Nephron progenitor cell (in vitro differentiated cells): ENCODE results near the gene TBX10.

ENCODE experiments used
- DNase-seq: peaks from one replicate; pipeline ENCODE4 v3.0.0; 2021
- H3K27ac Mint-ChIP-seq: 2 replicates; pipeline ENCODE4 v1.8.0; 2021; ENCODE audit warnings: mild to moderate bottlenecking, moderate library complexity, mixed read lengths
- H3K27me3 Mint-ChIP-seq: 2 replicates; pipeline ENCODE4 v1.8.0; 2021; ENCODE audit warnings: mild to moderate bottlenecking, low read depth, mixed read lengths; ENCODE audit not compliant: poor library complexity
- H3K36me3 Mint-ChIP-seq: 2 replicates; pipeline ENCODE4 v1.8.0; 2021; ENCODE audit warnings: low read depth, mixed read lengths
- H3K4me1 Mint-ChIP-seq: 2 replicates; pipeline ENCODE4 v1.8.0; 2021; ENCODE audit warnings: mixed read lengths
- H3K4me3 Mint-ChIP-seq: 2 replicates; pipeline ENCODE4 v1.8.0; 2021; ENCODE audit warnings: mild to moderate bottlenecking, moderate library complexity, mixed read lengths
- H3K9me3 Mint-ChIP-seq: 2 replicates; pipeline ENCODE4 v1.8.0; 2021; ENCODE audit warnings: mild to moderate bottlenecking, moderate library complexity, mixed read lengths
- TF ChIP-seq, protein P1 (sequence below): fragments of 200-600 bp; sonication (generic); IDR thresholded peaks from 2 replicates; pipeline ENCODE4 v1.5.0; 2021; ENCODE audit warnings: antibody characterized with exemption

Gene TBX10

GRCh38 chr11:67614730-67615714 lies 24.5 kb downstream of the TBX10 start:
- H3K27me3 Mint-ChIP-seq: peaks cover 12% of the 10 kb centered on the region
- H3K27ac Mint-ChIP-seq: no peak overlapping the region
- TF ChIP-seq, protein P1, sequence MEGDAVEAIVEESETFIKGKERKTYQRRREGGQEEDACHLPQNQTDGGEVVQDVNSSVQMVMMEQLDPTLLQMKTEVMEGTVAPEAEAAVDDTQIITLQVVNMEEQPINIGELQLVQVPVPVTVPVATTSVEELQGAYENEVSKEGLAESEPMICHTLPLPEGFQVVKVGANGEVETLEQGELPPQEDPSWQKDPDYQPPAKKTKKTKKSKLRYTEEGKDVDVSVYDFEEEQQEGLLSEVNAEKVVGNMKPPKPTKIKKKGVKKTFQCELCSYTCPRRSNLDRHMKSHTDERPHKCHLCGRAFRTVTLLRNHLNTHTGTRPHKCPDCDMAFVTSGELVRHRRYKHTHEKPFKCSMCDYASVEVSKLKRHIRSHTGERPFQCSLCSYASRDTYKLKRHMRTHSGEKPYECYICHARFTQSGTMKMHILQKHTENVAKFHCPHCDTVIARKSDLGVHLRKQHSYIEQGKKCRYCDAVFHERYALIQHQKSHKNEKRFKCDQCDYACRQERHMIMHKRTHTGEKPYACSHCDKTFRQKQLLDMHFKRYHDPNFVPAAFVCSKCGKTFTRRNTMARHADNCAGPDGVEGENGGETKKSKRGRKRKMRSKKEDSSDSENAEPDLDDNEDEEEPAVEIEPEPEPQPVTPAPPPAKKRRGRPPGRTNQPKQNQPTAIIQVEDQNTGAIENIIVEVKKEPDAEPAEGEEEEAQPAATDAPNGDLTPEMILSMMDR: peak; percentile 46
- peaks cover 18% of the 10 kb centered on the region for H3K36me3 Mint-ChIP-seq
- H3K4me1 Mint-ChIP-seq: peaks cover 30% of the 10 kb centered on the region
- no peak for DNase-seq
- H3K4me3 Mint-ChIP-seq: no peak overlapping the region
- H3K9me3 Mint-ChIP-seq: peaks cover 17% of the 10 kb centered on the region

DNA sequence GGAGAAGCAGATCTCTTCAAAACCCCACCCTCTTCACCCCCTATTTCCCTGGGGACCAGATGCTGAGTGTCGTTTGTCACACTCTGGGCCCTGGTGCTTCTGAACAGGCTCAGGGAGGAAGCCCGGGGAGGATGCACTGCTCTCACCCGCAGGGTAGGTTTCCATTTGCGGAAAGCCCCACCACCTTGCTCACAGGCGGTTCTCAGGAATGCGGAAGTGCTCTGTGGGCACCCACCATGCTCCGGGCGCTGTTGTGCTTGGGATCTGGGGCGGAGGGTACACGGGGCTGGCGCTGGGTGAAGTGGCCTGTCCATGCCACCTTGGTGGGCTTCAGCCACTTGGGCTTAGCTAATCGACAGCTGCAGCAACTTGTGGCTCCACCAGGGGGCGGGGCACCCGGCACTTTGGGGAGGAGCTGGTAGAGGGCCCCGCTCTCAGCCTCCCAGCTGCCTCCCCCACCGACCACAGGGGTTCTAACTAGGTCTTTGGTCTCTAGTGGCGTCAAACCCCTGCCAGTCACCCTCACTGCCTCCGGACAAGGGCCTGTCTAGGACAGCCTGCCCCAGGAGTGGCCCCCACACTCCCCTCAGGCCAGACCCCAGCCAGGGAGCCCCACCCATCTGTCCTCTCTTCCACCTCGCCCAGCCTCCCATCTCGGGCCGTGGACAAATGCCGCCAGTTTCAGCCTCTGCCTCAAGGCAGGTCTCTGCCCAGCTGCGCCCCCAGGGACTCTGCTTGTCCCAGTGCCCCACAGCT lies 25.4 kb downstream of the TBX10 start:
- TF ChIP-seq, protein P1: peak; percentile 73
- Mint-ChIP-seq H3K4me1 (peaks cover 24% of the 10 kb centered on the region), H3K9me3 (peaks cover 10% of the 10 kb centered on the region), H3K27me3 (peaks cover 12% of the 10 kb centered on the region), H3K4me3 (no peak overlapping the region), H3K36me3 (peaks cover 17% of the 10 kb centered on the region), H3K27ac (no peak overlapping the region)
- DNase-seq: peak; percentile 84

GRCh38 chr11:67613313-67613959 lies 26.1 kb downstream of the TBX10 start:
- no peak overlapping the region for H3K27ac Mint-ChIP-seq
- peaks cover 25% of the 10 kb centered on the region for H3K4me1 Mint-ChIP-seq
- H3K4me3 Mint-ChIP-seq: no peak overlapping the region

DNA sequence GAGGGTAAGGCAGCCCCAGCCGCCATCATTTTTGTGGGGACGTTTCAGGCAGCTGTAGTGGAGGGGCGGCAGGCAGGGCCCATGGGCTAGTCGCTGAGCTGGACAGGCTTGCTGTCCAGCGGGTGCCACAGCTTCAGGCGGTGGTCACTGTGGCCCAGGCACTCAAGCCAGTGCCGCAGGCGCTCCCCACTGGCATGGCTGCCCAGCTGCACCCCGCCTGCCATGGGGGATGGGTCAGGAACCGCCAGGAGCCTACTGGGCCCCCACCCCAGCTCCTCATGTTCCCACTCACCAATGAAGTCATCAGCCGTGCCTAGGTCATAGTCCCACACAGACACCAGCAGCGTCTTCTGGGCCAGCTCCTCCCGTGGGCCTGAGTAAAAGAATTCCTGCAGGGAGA lies 26.8 kb downstream of the TBX10 start:
- no peak overlapping the region for H3K27ac Mint-ChIP-seq
- peaks cover 23% of the 10 kb centered on the region for H3K4me1 Mint-ChIP-seq
- TF ChIP-seq, protein P1: no peak

More at GRCh38 chr11:67613313-67613959, 26.1 kb downstream of the TBX10 start:
- H3K27me3 Mint-ChIP-seq: peaks cover 12% of the 10 kb centered on the region
- H3K9me3 Mint-ChIP-seq: peaks cover 7% of the 10 kb centered on the region
- TF ChIP-seq, protein P1: no peak
- H3K36me3 Mint-ChIP-seq: peaks cover 18% of the 10 kb centered on the region
- DNase-seq: no peak

DNA sequence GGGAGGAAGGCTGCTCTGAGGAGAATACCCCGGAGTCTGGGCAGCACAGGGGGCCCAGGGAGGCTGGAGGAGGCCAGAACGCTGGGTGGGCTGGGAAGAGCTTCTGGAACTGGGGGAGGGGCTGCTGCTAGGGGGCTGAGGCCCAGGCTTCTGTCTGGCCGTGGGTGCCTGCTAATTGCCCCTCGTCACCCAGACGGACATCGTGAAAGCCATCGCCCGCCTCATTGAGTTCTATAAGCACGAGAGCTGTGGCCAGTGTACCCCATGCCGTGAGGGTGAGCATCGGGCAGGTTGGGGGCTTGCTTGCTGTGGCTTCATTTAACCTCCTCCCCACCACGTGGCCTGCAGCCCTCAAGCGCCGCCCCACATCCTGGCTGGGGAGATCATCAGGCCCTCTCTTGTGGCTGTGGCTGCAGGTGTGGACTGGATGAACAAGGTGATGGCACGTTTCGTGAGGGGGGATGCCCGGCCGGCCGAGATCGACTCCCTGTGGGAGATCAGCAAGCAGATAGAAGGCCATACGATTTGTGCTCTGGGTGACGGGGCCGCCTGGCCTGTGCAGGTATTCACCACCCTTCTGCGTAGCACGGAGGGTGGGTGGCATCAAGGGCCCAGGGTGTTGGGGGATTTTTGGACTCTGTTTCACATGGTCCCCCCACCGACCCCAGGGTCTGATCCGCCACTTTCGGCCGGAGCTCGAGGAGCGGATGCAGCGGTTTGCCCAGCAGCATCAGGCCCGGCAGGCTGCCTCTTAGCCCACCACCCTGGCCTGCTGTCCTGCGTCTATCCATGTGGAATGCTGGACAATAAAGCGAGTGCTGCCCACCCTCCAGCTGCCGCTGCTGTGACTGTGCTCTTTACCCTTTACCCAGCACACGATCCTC lies 27.6 kb downstream of the TBX10 start:
- Mint-ChIP-seq H3K4me3 (no peak overlapping the region), H3K27ac (no peak overlapping the region), H3K4me1 (peaks cover 19% of the 10 kb centered on the region), H3K9me3 (no peaks in the 10 kb centered on the region), H3K27me3 (peaks cover 3% of the 10 kb centered on the region), H3K36me3 (peaks cover 9% of the 10 kb centered on the region)
- TF ChIP-seq, protein P1: no peak
- no peak for DNase-seq

More for the DNA sequence above, 26.8 kb downstream of the TBX10 start:
- Mint-ChIP-seq H3K36me3 (peaks cover 12% of the 10 kb centered on the region), H3K9me3 (peaks cover under 1% of the 10 kb centered on the region), H3K27me3 (peaks cover 9% of the 10 kb centered on the region), H3K4me3 (no peak overlapping the region)
- no peak for DNase-seq
